Fibroblast of pulmonary artery (primary cell): ENCODE measurements around the gene CNN2.

Experiments used
- DNase-seq: peaks from one replicate; pipeline ENCODE4 v3.0.0-alpha.2; 2010; ENCODE audit warnings: low read depth
- H3K4me3 ChIP-seq: replicated peaks from 2 replicates; pipeline ENCODE4 v1.5.1; 2011; ENCODE audit warnings: low read depth, mild to moderate bottlenecking, control low read depth, low read length, moderate library complexity
- TF ChIP-seq, protein P1 (sequence below): IDR thresholded peaks from 2 replicates; pipeline ENCODE4 v1.5.1; 2011; ENCODE audit warnings: mild to moderate bottlenecking, control low read depth, low read length, inconsistent platforms; ENCODE audit errors: missing control alignments

Gene CNN2

DNA sequence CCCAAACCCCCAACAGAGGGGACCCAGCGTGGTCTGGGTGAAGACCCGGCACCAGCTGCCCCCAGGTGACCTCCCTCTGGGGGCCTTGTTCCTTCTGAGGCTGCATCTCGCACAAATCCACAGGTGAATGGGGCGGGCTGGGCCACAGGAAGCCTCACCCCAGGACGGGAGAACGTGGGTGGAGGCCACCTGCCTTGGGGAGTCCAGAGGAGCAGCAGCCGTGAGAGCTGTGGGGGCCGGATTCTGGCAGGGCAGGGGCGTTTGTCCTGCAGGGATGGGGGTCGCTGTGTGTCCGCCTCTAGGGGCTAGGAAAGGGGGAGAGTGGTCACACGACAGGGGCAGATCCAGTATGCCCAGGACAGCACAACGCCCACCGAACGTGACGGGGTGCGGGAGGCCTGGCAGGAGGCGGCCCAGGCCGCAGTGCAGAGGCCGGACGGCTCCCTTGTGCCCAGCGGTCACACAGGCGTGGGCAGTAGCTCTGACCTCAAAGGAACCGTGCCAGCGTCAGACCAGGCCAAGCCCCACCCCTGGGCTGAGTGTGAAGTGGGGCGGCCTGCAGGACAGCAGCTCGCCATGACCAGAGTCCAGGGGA, 62.1 kb downstream of the CNN2 start:
- TF ChIP-seq, protein P1, sequence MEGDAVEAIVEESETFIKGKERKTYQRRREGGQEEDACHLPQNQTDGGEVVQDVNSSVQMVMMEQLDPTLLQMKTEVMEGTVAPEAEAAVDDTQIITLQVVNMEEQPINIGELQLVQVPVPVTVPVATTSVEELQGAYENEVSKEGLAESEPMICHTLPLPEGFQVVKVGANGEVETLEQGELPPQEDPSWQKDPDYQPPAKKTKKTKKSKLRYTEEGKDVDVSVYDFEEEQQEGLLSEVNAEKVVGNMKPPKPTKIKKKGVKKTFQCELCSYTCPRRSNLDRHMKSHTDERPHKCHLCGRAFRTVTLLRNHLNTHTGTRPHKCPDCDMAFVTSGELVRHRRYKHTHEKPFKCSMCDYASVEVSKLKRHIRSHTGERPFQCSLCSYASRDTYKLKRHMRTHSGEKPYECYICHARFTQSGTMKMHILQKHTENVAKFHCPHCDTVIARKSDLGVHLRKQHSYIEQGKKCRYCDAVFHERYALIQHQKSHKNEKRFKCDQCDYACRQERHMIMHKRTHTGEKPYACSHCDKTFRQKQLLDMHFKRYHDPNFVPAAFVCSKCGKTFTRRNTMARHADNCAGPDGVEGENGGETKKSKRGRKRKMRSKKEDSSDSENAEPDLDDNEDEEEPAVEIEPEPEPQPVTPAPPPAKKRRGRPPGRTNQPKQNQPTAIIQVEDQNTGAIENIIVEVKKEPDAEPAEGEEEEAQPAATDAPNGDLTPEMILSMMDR = no peak
- H3K4me3 ChIP-seq = no peak overlapping the region
- DNase-seq = no peak
